Karpas-422 (cell line): ENCODE data around the gene TMEM205. TPM values are rescaled to one million over a fixed set of nuclear protein-coding genes. Genes with fewer than 3 reads are reported as not detected.

Experiments used
- DNase-seq: peaks from one replicate; pipeline ENCODE4 v3.0.0-alpha.2; 2015
- H2AFZ ChIP-seq: fragments of 200-600 bp; sonication (generic); 2 replicates; pipeline ENCODE4 v1.6.1; 2014; ENCODE audit warnings: antibody characterized with exemption, low read length, mixed read lengths
- H3K27ac ChIP-seq: fragments of 200-600 bp; sonication (generic); 2 replicates; pipeline ENCODE4 v1.5.1; 2014; ENCODE audit warnings: mild to moderate bottlenecking, low read length, moderate library complexity
- H3K27me3 ChIP-seq: fragments of 200-600 bp; sonication (generic); 2 replicates; pipeline ENCODE4 v1.6.1; 2014; ENCODE audit warnings: low read length, mixed read lengths
- H3K36me3 ChIP-seq: fragments of 200-600 bp; sonication (generic); 2 replicates; pipeline ENCODE4 v1.6.1; 2014; ENCODE audit warnings: low read length, mixed read lengths; ENCODE audit not compliant: insufficient read depth
- H3K4me1 ChIP-seq: fragments of 200-600 bp; sonication (generic); 2 replicates; pipeline ENCODE4 v1.6.1; 2014; ENCODE audit warnings: mild to moderate bottlenecking, low read length, mixed read lengths
- H3K4me2 ChIP-seq: fragments of 200-600 bp; sonication (generic); 2 replicates; pipeline ENCODE4 v1.6.1; 2014; ENCODE audit warnings: low read length, low read depth, mild to moderate bottlenecking; ENCODE audit not compliant: poor library complexity, severe bottlenecking
- H3K4me3 ChIP-seq: fragments of 200-600 bp; sonication (generic); 2 replicates; pipeline ENCODE4 v1.5.1; 2014; ENCODE audit warnings: mild to moderate bottlenecking, antibody characterized with exemption, low read length, mixed read lengths
- H3K79me2 ChIP-seq: fragments of 200-600 bp; sonication (generic); 2 replicates; pipeline ENCODE4 v1.6.1; 2014; ENCODE audit warnings: mild to moderate bottlenecking, low read length, mixed read lengths
- H3K9ac ChIP-seq: fragments of 200-600 bp; sonication (generic); 2 replicates; pipeline ENCODE4 v1.6.0; 2014; ENCODE audit warnings: low read length
- H3K9me2 ChIP-seq: fragments of 200-600 bp; sonication (generic), shearing (Covaris generic); replicated peaks from 2 replicates; pipeline ENCODE4 v1.6.0; 2014; ENCODE audit warnings: mild to moderate bottlenecking, low read length, moderate library complexity; ENCODE audit not compliant: insufficient read depth
- H3K9me3 ChIP-seq: fragments of 300-700, 200-600 bp; sonication (generic); 2 replicates; pipeline ENCODE4 v1.6.1; 2014; ENCODE audit warnings: low read length, mixed read lengths
- H4K20me1 ChIP-seq: fragments of 200-600 bp; sonication (generic); 2 replicates; pipeline ENCODE4 v1.6.1; 2014; ENCODE audit warnings: mild to moderate bottlenecking, antibody characterized with exemption, low read length, low read depth; ENCODE audit not compliant: insufficient read depth
- total RNA-seq: library from RNA; depleted of rRNA; stranded (reverse); fragments of >200 nt; shearing (Covaris generic); gene quantifications from 2 replicates; pipeline ENCODE4 v1.2.3, GENCODE V29; 2014; ENCODE audit warnings: low replicate concordance

TMEM205 gene
- total RNA-seq, 1 experiment from 2014 or later = 103 TPM

GRCh38 chr19:11374433-11375142 is 28.5 kb upstream of the TMEM205 start, which contains the start of gene SWSAP1:
TSS of gene SWSAP1 (plus strand) at chr19:11374666. CDS start at chr19:11374681, 15 bp downstream.
- 0 out of 2 replicates have a peak, but pooled peaks cover 4% of the 10 kb centered on the region for H3K36me3 ChIP-seq
- H3K9me3 ChIP-seq = no peaks in the 10 kb centered on the region
- peak within 1 kb of the TSS; percentile 86 for H3K4me3 ChIP-seq
- H3K9ac ChIP-seq = peak within 1 kb of the TSS; percentile 91
- no peaks in the 10 kb centered on the region for H4K20me1 ChIP-seq
- peaks cover 35% of the 10 kb centered on the region for H3K79me2 ChIP-seq
- peak; percentile 99 for DNase-seq
- H3K27me3 ChIP-seq = no peaks in the 10 kb centered on the region
- H3K4me1 ChIP-seq = peaks cover 46% of the 10 kb centered on the region
- peak within 1 kb of the TSS; percentile 49; the same call in 1 of the 2 replicates for H2AFZ ChIP-seq
- H3K4me2 ChIP-seq = peak within 1 kb of the TSS; percentile 91
- peak within 1 kb of the TSS; percentile 82 for H3K27ac ChIP-seq
- no peaks in the 10 kb centered on the region for H3K9me2 ChIP-seq

GRCh38 chr19:11373885-11374432 is 27.9 kb upstream of the TMEM205 start:
- Histone ChIP-seq H3K79me2 (peaks cover 30% of the 10 kb centered on the region), H3K36me3 (0 out of 2 replicates have a peak, but pooled peaks cover 4% of the 10 kb centered on the region), H3K9ac (peak overlapping the region; percentile 80), H4K20me1 (no peaks in the 10 kb centered on the region), H3K4me1 (peaks cover 40% of the 10 kb centered on the region), H3K4me3 (peak overlapping the region; percentile 86), H3K9me2 (no peaks in the 10 kb centered on the region), H3K27me3 (no peaks in the 10 kb centered on the region), H3K4me2 (peak overlapping the region; percentile 91), H3K27ac (no peak overlapping the region), H2AFZ (peak overlapping the region; percentile 49; the same call in 1 of the 2 replicates), H3K9me3 (no peaks in the 10 kb centered on the region)
- peak; percentile 49 for DNase-seq

GRCh38 chr19:11373166-11373884 is 27.3 kb upstream of the TMEM205 start:
- H3K79me2 ChIP-seq = peaks cover 25% of the 10 kb centered on the region
- peak overlapping the region; percentile 80 for H3K9ac ChIP-seq
- no peaks in the 10 kb centered on the region for H3K9me3 ChIP-seq
- peak overlapping the region; percentile 91 for H3K4me2 ChIP-seq
- peak; percentile 51 for DNase-seq
- no peaks in the 10 kb centered on the region for H3K9me2 ChIP-seq
- 0 out of 2 replicates have a peak, but pooled peaks cover 4% of the 10 kb centered on the region for H3K36me3 ChIP-seq
- peak overlapping the region; percentile 86; the same call in 1 of the 2 replicates for H3K4me3 ChIP-seq
- H2AFZ ChIP-seq = peak overlapping the region; percentile 49; the same call in 1 of the 2 replicates
- no peaks in the 10 kb centered on the region for H3K27me3 ChIP-seq
- H3K27ac ChIP-seq = no peak overlapping the region
- H3K4me1 ChIP-seq = peaks cover 35% of the 10 kb centered on the region
- no peaks in the 10 kb centered on the region for H4K20me1 ChIP-seq

GRCh38 chr19:11370744-11371143 is 24.7 kb upstream of the TMEM205 start:
- DNase-seq = no peak
- Histone ChIP-seq H2AFZ (no peak overlapping the region), H3K4me2 (no peak overlapping the region), H3K9me3 (no peaks in the 10 kb centered on the region), H3K36me3 (no peaks in the 10 kb centered on the region), H3K4me1 (peaks cover 11% of the 10 kb centered on the region), H4K20me1 (no peaks in the 10 kb centered on the region), H3K27me3 (no peaks in the 10 kb centered on the region), H3K79me2 (peaks cover 6% of the 10 kb centered on the region), H3K9me2 (no peaks in the 10 kb centered on the region), H3K9ac (no peak overlapping the region), H3K4me3 (no peak overlapping the region), H3K27ac (no peak overlapping the region)

- DNase-seq = no peak
- Histone ChIP-seq H3K4me3 (no peak overlapping the region), H3K36me3 (no peaks in the 10 kb centered on the region), H3K27ac (no peak overlapping the region), H3K9me3 (no peaks in the 10 kb centered on the region), H3K4me1 (no peaks in the 10 kb centered on the region), H4K20me1 (no peaks in the 10 kb centered on the region), H3K27me3 (no peaks in the 10 kb centered on the region), H3K4me2 (no peak overlapping the region), H3K9ac (no peak overlapping the region), H3K9me2 (no peaks in the 10 kb centered on the region), H3K79me2 (no peaks in the 10 kb centered on the region), H2AFZ (no peak overlapping the region)
Observed at GRCh38 chr19:11367528-11367927, 21.5 kb upstream of the TMEM205 start.

- Histone ChIP-seq H2AFZ (no peak overlapping the region), H3K9me2 (no peaks in the 10 kb centered on the region), H3K4me1 (no peaks in the 10 kb centered on the region), H4K20me1 (no peaks in the 10 kb centered on the region), H3K79me2 (no peaks in the 10 kb centered on the region), H3K4me2 (no peak overlapping the region), H3K36me3 (no peaks in the 10 kb centered on the region), H3K27me3 (no peaks in the 10 kb centered on the region), H3K9ac (no peak overlapping the region), H3K4me3 (no peak overlapping the region), H3K27ac (no peak overlapping the region), H3K9me3 (no peaks in the 10 kb centered on the region)
- DNase-seq = no peak
Observed at GRCh38 chr19:11365557-11366117, 19.6 kb upstream of the TMEM205 start.

- H3K36me3 ChIP-seq = no peaks in the 10 kb centered on the region
- no peaks in the 10 kb centered on the region for H3K4me1 ChIP-seq
- no peaks in the 10 kb centered on the region for H3K79me2 ChIP-seq
- H3K4me2 ChIP-seq = no peak overlapping the region
- no peak overlapping the region for H3K9ac ChIP-seq
- no peak overlapping the region for H3K4me3 ChIP-seq
- H2AFZ ChIP-seq = no peak overlapping the region
- DNase-seq = no peak
- H3K27me3 ChIP-seq = no peaks in the 10 kb centered on the region
- H4K20me1 ChIP-seq = no peaks in the 10 kb centered on the region
- H3K27ac ChIP-seq = no peak overlapping the region
- H3K9me2 ChIP-seq = no peaks in the 10 kb centered on the region
- H3K9me3 ChIP-seq = no peaks in the 10 kb centered on the region
Observed at GRCh38 chr19:11364935-11365334, 18.9 kb upstream of the TMEM205 start.
